ENCODE data around the gene BCL2L2. TPM values are rescaled to one million over a fixed set of nuclear protein-coding genes. Genes with fewer than 3 reads are reported as not detected.
A peak's percentile ranks its signal among the peaks of the same experiment; 100 is the strongest.
"Not testable (repeated sequence)": the region's sequence is repeated elsewhere in the genome, so short reads cannot be mapped to it uniquely, and the experiment has no call there.

Gene BCL2L2
- total RNA-seq, 4 donors from 2014 or later: 92.8 to 132 (median 121) TPM

DNA sequence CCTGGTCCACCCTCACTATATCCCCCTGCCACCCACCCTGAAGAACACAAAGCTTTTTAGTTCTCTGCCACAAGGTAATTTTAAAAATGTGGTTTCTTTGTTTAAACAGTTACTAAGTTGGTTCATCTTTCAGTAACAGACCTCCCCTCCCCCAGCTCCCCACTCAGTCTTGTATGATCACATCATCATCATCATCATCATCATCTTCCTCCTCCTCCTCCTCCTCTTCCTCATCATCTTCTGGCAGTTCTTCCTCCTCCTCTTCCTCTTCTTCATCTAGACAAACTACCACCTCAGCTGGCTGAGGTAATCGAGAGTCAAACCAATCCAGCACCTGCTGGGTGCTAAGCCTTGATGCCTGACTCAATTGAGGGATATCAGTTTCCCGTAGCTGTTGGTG, 31.2 kb upstream of the BCL2L2 start:
- H3K27me3 ChIP-seq: no peaks in the 10 kb centered on the region
- no peak overlapping the region for H3K4me3 ChIP-seq
- 85% methylated on average over 2 of the region's 2 CpGs for WGBS
- H3K27ac ChIP-seq (replicated peaks in 1 of 4): no peak overlapping the region
- TF ChIP-seq POLR2AphosphoS5 (IDR thresholded peaks at IDR 0.05) (no peak), EP300 (IDR thresholded peaks at IDR 0.05) (no peak), CTCF (IDR thresholded peaks at IDR 0.05) (no peak), POLR2A (IDR thresholded peaks at IDR 0.05; ENCODE audit: low read depth) (no peak)
- H3K4me1 ChIP-seq: peaks cover 0 to 4% (median 0%) of the 10 kb centered on the region in 4 donors
- H3K36me3 ChIP-seq: peaks cover 6 to 17% (median 16%) of the 10 kb centered on the region in 4 donors
- intact Hi-C loops (cut with DNase I): no loop called here
- no peaks in the 10 kb centered on the region for H3K9me3 ChIP-seq
- no peak for DNase-seq (ENCODE audit: extremely low spot score)

DNA sequence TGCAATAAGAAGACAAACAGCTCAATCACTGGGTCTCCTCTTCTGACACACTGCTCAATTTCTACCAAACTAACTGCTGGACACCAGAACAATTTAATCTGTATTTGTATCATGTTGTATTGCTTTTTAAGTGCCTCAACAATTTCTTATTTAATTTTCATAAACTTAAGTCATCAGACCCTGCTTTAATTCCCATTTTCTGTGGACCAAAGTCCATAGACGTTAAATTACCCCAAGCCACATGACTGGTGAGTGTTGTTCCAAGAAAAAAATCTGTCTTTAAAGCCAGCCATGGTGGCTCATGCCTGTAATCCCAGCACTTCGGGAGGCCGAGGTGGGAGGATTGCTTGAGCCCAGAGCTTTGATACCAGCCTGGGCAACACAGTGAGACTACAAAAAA, 29.4 kb upstream of the BCL2L2 start:
- Histone ChIP-seq H3K9me3 (no peaks in the 10 kb centered on the region), H3K4me3 (no peak overlapping the region), H3K27me3 (no peaks in the 10 kb centered on the region), H3K36me3 (peaks cover 6 to 17% (median 16%) of the 10 kb centered on the region in 4 donors), H3K4me1 (peaks cover 0 to 4% (median 0%) of the 10 kb centered on the region in 4 donors), H3K27ac (replicated peaks in 1 of 4) (no peak overlapping the region)
- TF ChIP-seq POLR2AphosphoS5 (IDR thresholded peaks at IDR 0.05): no peak
- TF ChIP-seq CTCF (IDR thresholded peaks at IDR 0.05): no peak
- no peak for TF ChIP-seq POLR2A (IDR thresholded peaks at IDR 0.05; ENCODE audit: low read depth)
- TF ChIP-seq EP300 (IDR thresholded peaks at IDR 0.05): no peak
- WGBS: 90% methylated on average over 3 of the region's 3 CpGs
- intact Hi-C loops (cut with DNase I): no loop called here
- DNase-seq (ENCODE audit: extremely low spot score): no peak

DNA sequence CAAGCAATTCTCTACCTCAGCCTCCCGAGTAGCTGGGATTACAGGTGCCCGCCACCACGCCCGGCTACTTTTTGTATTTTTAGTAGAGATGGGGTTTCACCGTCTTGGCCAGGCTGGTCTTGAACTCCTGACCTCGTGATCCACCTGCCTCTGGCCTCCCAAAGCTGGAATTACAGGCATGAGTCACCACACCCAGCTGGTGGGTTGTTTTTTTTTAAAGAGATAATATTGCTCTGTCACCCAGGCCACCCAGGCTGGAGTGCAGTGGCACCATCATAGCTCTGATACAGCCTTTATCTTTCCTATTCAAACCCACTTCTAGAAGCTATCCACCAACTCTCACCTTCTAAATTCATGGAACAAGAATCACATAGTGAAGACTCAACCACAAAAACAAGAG, 28.7 kb upstream of the BCL2L2 start:
- H3K4me3 ChIP-seq; DNase-seq (ENCODE audit: extremely low spot score); H3K27ac ChIP-seq (replicated peaks in 1 of 4); H3K27me3 ChIP-seq; intact Hi-C loops (cut with DNase I); H3K9me3 ChIP-seq; H3K4me1 ChIP-seq: not testable (repeated sequence)
- peaks cover 6 to 17% (median 16%) of the 10 kb centered on the region in 4 donors for H3K36me3 ChIP-seq
- 94% methylated on average over 6 of the region's 6 CpGs for WGBS

DNA sequence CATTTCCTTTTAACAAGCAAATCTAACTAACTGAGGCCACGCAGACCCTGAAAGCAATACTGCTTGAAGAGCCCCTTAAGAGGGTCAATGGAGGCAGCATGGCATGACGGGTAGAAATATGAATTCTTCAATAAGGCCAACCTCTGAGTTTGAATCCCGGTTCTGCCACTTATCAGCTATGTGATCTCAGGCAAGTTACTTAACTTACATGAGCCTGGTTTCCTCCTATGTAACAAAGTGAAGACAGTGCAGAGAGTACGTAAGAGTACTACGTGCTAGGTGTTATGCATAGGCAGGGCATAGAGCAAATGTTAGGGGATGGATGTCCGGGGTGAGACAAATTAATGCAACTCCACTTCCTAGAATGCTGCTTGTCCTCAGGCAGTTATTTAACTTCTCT, 25.4 kb upstream of the BCL2L2 start:
- no peaks in the 10 kb centered on the region for H3K27me3 ChIP-seq
- H3K36me3 ChIP-seq: peaks cover 0 to 10% (median 7%) of the 10 kb centered on the region in 4 donors
- no peak overlapping the region for H3K4me3 ChIP-seq
- H3K27ac ChIP-seq (replicated peaks in 1 of 4): no peak overlapping the region
- DNase-seq (ENCODE audit: extremely low spot score): no peak
- TF ChIP-seq POLR2AphosphoS5 (IDR thresholded peaks at IDR 0.05): no peak
- no peak for TF ChIP-seq EP300 (IDR thresholded peaks at IDR 0.05)
- TF ChIP-seq POLR2A (IDR thresholded peaks at IDR 0.05; ENCODE audit: low read depth): no peak
- no peak for TF ChIP-seq CTCF (IDR thresholded peaks at IDR 0.05)
- intact Hi-C loops (cut with DNase I): no loop called here
- no peaks in the 10 kb centered on the region for H3K9me3 ChIP-seq
- WGBS: 86% methylated on average over 6 of the region's 6 CpGs
- H3K4me1 ChIP-seq: peaks cover 14 to 25% (median 19%) of the 10 kb centered on the region in 4 donors

DNA sequence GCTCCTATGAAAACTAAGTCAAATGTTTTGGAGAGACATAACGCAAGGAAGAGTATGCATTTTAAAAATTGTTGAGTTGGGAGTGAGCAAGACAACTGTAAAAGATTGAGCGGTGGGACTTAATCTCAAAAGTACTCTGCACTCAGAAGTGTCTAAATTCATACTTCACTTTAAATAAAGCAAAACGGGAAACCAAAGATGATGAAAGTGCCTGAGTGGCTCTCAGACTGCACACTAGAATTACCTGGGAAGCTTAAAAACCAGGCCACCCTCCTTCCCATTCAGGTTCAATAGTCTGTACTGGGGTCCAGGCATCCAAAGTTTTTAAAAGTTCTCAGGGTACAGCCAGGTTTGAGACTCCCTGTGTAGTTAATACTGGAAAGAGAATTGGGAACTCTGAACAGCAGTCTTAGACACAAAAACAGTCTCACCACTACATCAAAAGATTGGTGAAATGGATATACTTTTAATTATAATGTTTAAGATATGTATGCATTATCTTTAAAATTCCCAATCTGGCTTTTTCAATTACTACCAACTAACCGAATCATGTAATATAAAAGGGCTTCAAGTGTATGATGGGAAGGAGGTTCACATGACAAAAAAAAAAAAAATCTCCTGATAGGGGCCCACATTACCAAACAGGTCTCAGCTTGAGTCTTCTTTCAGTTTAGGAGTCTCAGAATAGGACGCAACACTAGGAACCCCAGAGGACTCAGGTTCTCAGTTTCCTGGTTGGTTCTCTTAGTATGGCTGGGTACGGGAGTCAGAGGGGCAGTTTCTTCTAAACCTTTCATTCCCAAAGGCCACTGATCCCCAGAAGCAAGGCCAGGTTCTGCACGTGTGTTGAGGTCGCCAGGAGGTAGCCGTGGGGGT, 21.7 kb upstream of the BCL2L2 start:
- peaks cover 22 to 32% (median 28%) of the 10 kb centered on the region in 4 donors for H3K4me1 ChIP-seq
- no peaks in the 10 kb centered on the region for H3K9me3 ChIP-seq
- intact Hi-C loops (cut with DNase I): no loop called here
- TF ChIP-seq POLR2A (IDR thresholded peaks at IDR 0.05; ENCODE audit: low read depth): no peak
- TF ChIP-seq POLR2AphosphoS5 (IDR thresholded peaks at IDR 0.05): peak in 1 of 2 donors; percentile 4
- TF ChIP-seq CTCF (IDR thresholded peaks at IDR 0.05): no peak
- WGBS: 26% methylated on average over 9 of the region's 9 CpGs
- no peaks in the 10 kb centered on the region for H3K36me3 ChIP-seq
- H3K27me3 ChIP-seq: no peaks in the 10 kb centered on the region
- peak overlapping the region; percentile 91 to 99 (median 94) for H3K27ac ChIP-seq (replicated peaks in 1 of 4)
- peak overlapping the region; percentile 71 to 99 (median 86) for H3K4me3 ChIP-seq
- no peak for DNase-seq (ENCODE audit: extremely low spot score)
